KG1 (cell line): Measurements from ENCODE around the gene DCAF5.
A peak's percentile ranks its signal among the peaks of the same experiment; 100 is the strongest.
"Not testable (repeated sequence)": the region's sequence is repeated elsewhere in the genome, so short reads cannot be mapped to it uniquely, and the experiment has no call there.

ENCODE experiments used
- DNase-seq: peaks from one replicate; lab custom pipeline; 2025; lab: John Stamatoyannopoulos, UW

DCAF5 gene

GRCh38 chr14:69152902-69153151 is at the start of gene DCAF5:
DCAF5 (minus strand) TSS chr14:69153119; CDS start chr14:69152978, 141 bp downstream.
- DNase-seq, result no peak

- no peak for DNase-seq
Observed at GRCh38 chr14:69199786-69200185, 46.9 kb upstream of the DCAF5 start.

GRCh38 chr14:69193721-69194120 is 40.8 kb upstream of the DCAF5 start:
- DNase-seq, result no peak

- peak; percentile 66 for DNase-seq
Observed at GRCh38 chr14:69191340-69192111, 38.6 kb upstream of the DCAF5 start, which contains the start of gene EXD2. EXD2 (plus strand) TSS chr14:69191498; CDS start chr14:69209471, 17,973 bp downstream.

- no peak for DNase-seq
Observed at GRCh38 chr14:69190191-69190590, 37.3 kb upstream of the DCAF5 start.

GRCh38 chr14:69183735-69184134 is 30.8 kb upstream of the DCAF5 start:
- DNase-seq, result peak; percentile 5

GRCh38 chr14:69182580-69182979 is 29.7 kb upstream of the DCAF5 start:
- not testable (repeated sequence) for DNase-seq

- DNase-seq, result no peak
Observed at GRCh38 chr14:69181491-69181890, 28.6 kb upstream of the DCAF5 start.

- DNase-seq, result no peak
Observed at GRCh38 chr14:69175130-69175529, 22.2 kb upstream of the DCAF5 start.

- DNase-seq, result no peak
Observed at GRCh38 chr14:69171569-69171968, 18.6 kb upstream of the DCAF5 start.

- no peak for DNase-seq
Observed at GRCh38 chr14:69170839-69171238, 17.9 kb upstream of the DCAF5 start.

GRCh38 chr14:69165787-69166186 is 12.9 kb upstream of the DCAF5 start:
- not testable (repeated sequence) for DNase-seq

- no peak for DNase-seq
Observed at GRCh38 chr14:69161590-69161989, 8.7 kb upstream of the DCAF5 start.

GRCh38 chr14:69156224-69156623 is 3.3 kb upstream of the DCAF5 start:
- DNase-seq, result no peak

GRCh38 chr14:69154779-69155178 is 1.9 kb upstream of the DCAF5 start:
- no peak for DNase-seq

- no peak for DNase-seq
Observed at GRCh38 chr14:69153873-69154270, 953 bp upstream of the DCAF5 start.

- DNase-seq, result peak; percentile 80
Observed at GRCh38 chr14:69153152-69153872, 393 bp upstream of the DCAF5 start.

GRCh38 chr14:69152181-69152901 is 578 bp downstream of the DCAF5 start:
- DNase-seq, result no peak

GRCh38 chr14:69151458-69152180 is 1.3 kb downstream of the DCAF5 start:
- peak; percentile 59 for DNase-seq

GRCh38 chr14:69149461-69150244 is 3.3 kb downstream of the DCAF5 start:
- no peak for DNase-seq

- no peak for DNase-seq
Observed at GRCh38 chr14:69142101-69142500, 10.8 kb downstream of the DCAF5 start.
